Neural progenitor cell (in vitro differentiated cells): Measurements from ENCODE around the gene LHFPL2. TPM values are rescaled to one million over a fixed set of nuclear protein-coding genes. Genes with fewer than 3 reads are reported as not detected.

Source experiments
- DNase-seq: peaks from one replicate; pipeline ENCODE4 v3.0.0-alpha.2; 2016; ENCODE audit warnings: low spot score
- H2AFZ ChIP-seq: fragments of 200-600 bp; sonication (generic); replicated peaks from 2 replicates; pipeline ENCODE4 v1.6.1; 2016; ENCODE audit warnings: antibody characterized with exemption
- H3F3A ChIP-seq: fragments of 200-600 bp; sonication (generic); 2 replicates; pipeline ENCODE4 v1.6.1; 2016; ENCODE audit warnings: antibody characterized with exemption, low read depth
- H3K27ac ChIP-seq: fragments of 200-600 bp; sonication (generic); 2 replicates; pipeline ENCODE4 v1.5.1; 2016; ENCODE audit warnings: mild to moderate bottlenecking
- H3K27me3 ChIP-seq: fragments of 200-600 bp; sonication (generic); 2 replicates; pipeline ENCODE4 v1.6.1; 2016; ENCODE audit warnings: mild to moderate bottlenecking, moderate library complexity
- H3K36me3 ChIP-seq: fragments of 200-600 bp; sonication (generic); 2 replicates; pipeline ENCODE4 v1.5.1; 2016
- H3K4me1 ChIP-seq: fragments of 200-600 bp; sonication (generic); 2 replicates; pipeline ENCODE4 v1.6.1; 2016; ENCODE audit warnings: mixed run types
- H3K4me2 ChIP-seq: fragments of 200-600 bp; sonication (generic); 2 replicates; pipeline ENCODE4 v1.6.1; 2016
- H3K4me3 ChIP-seq: fragments of 200-600 bp; sonication (generic); 2 replicates; pipeline ENCODE4 v1.5.1; 2016
- H3K79me2 ChIP-seq: fragments of 200-600 bp; sonication (generic); 2 replicates; pipeline ENCODE4 v1.6.1; 2016; ENCODE audit warnings: low read depth
- H3K9ac ChIP-seq: fragments of 200-600 bp; sonication (generic); 2 replicates; pipeline ENCODE4 v1.6.1; 2016
- H3K9me3 ChIP-seq: fragments of 200-600 bp; sonication (generic); 2 replicates; pipeline ENCODE4 v1.5.1; 2016; ENCODE audit warnings: low read depth
- H4K20me1 ChIP-seq: fragments of 200-600 bp; sonication (generic); 2 replicates; pipeline ENCODE4 v1.6.1; 2016; ENCODE audit warnings: low read depth
- H3K27ac Mint-ChIP-seq: 3 replicates; pipeline ENCODE4 v1.8.0; 2021; ENCODE audit warnings: mixed read lengths
- H3K27me3 Mint-ChIP-seq: 2 replicates; pipeline ENCODE4 v1.8.0; 2022; ENCODE audit warnings: low read depth, mild to moderate bottlenecking, inconsistent platforms, moderate library complexity, mixed read lengths; ENCODE audit not compliant: insufficient read depth
- H3K36me3 Mint-ChIP-seq: 3 replicates; pipeline ENCODE4 v1.8.0; 2021; ENCODE audit warnings: mixed read lengths
- H3K4me1 Mint-ChIP-seq: 3 replicates; pipeline ENCODE4 v1.8.0; 2021; ENCODE audit warnings: mixed read lengths
- H3K4me3 Mint-ChIP-seq: 3 replicates; pipeline ENCODE4 v1.8.0; 2021; ENCODE audit warnings: mild to moderate bottlenecking, moderate library complexity, mixed read lengths
- H3K9me3 Mint-ChIP-seq: 3 replicates; pipeline ENCODE4 v1.8.0; 2020; ENCODE audit warnings: mixed read lengths
- EZH2 ChIP-seq: fragments of 200-600 bp; sonication (generic); IDR thresholded peaks from 2 replicates; pipeline ENCODE4 v1.6.1; 2017; ENCODE audit warnings: antibody characterized with exemption, mild to moderate bottlenecking, moderate library complexity
- EZH2phosphoT487 ChIP-seq: fragments of 200-600 bp; sonication (generic); IDR thresholded peaks from 2 replicates; pipeline ENCODE4 v1.6.1; 2017; ENCODE audit warnings: antibody characterized with exemption
- total RNA-seq: library from RNA; depleted of rRNA; stranded (reverse); fragments of >200 nt; gene quantifications from 2 replicates; pipeline ENCODE4 v1.2.3, GENCODE V29; 2015; ENCODE audit warnings: low replicate concordance
- TF ChIP-seq, protein P1 (sequence below): fragments of 200-600 bp; sonication (generic); IDR thresholded peaks from 2 replicates; pipeline ENCODE4 v1.5.1; 2017; ENCODE audit warnings: antibody characterized with exemption, mild to moderate bottlenecking

Gene LHFPL2
- total RNA-seq, 1 donor from 2014 or later, result 21.1 TPM

DNA sequence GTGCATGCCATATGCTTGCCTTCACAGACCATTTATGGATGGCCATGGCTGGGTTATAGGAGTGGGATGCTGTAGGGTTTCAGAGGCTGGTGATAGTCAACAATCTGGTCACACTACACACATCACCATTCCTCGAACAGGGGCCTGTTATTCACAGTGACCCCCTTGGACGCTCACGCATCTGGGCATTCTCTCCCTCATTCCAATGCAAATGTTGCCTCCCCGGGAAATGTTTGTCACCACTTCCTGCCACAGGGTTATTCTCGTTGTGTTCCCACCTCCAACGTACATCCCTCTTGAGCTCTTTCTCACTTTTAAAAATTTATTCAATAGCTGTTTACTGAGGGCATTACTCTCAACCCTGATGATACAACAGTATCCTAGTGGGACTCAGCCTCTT lies 152.8 kb downstream of the LHFPL2 start:
- Histone ChIP-seq H3K36me3 (no peaks in the 10 kb centered on the region), H3K27me3 (no peaks in the 10 kb centered on the region), H3K4me2 (peak overlapping the region; percentile 42), H4K20me1 (no peaks in the 10 kb centered on the region), H3K79me2 (peaks cover 7% of the 10 kb centered on the region), H3F3A (no peaks in the 10 kb centered on the region), H3K4me3 (no peak overlapping the region), H3K4me1 (peaks cover 26% of the 10 kb centered on the region), H3K9ac (no peak overlapping the region), H3K9me3 (no peaks in the 10 kb centered on the region), H2AFZ (no peak overlapping the region), H3K27ac (no peak overlapping the region)
- no peak for DNase-seq
- no peak overlapping the region for H3K4me3 Mint-ChIP-seq
- TF ChIP-seq EZH2 (no peak), EZH2phosphoT487 (no peak)
- TF ChIP-seq, protein P1, sequence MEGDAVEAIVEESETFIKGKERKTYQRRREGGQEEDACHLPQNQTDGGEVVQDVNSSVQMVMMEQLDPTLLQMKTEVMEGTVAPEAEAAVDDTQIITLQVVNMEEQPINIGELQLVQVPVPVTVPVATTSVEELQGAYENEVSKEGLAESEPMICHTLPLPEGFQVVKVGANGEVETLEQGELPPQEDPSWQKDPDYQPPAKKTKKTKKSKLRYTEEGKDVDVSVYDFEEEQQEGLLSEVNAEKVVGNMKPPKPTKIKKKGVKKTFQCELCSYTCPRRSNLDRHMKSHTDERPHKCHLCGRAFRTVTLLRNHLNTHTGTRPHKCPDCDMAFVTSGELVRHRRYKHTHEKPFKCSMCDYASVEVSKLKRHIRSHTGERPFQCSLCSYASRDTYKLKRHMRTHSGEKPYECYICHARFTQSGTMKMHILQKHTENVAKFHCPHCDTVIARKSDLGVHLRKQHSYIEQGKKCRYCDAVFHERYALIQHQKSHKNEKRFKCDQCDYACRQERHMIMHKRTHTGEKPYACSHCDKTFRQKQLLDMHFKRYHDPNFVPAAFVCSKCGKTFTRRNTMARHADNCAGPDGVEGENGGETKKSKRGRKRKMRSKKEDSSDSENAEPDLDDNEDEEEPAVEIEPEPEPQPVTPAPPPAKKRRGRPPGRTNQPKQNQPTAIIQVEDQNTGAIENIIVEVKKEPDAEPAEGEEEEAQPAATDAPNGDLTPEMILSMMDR, result no peak
- no peak overlapping the region for H3K27ac Mint-ChIP-seq
- peaks cover 2% of the 10 kb centered on the region for H3K27me3 Mint-ChIP-seq
- H3K36me3 Mint-ChIP-seq, result peaks cover 12% of the 10 kb centered on the region
- no peaks in the 10 kb centered on the region for H3K9me3 Mint-ChIP-seq
- H3K4me1 Mint-ChIP-seq, result peaks cover 15% of the 10 kb centered on the region

DNA sequence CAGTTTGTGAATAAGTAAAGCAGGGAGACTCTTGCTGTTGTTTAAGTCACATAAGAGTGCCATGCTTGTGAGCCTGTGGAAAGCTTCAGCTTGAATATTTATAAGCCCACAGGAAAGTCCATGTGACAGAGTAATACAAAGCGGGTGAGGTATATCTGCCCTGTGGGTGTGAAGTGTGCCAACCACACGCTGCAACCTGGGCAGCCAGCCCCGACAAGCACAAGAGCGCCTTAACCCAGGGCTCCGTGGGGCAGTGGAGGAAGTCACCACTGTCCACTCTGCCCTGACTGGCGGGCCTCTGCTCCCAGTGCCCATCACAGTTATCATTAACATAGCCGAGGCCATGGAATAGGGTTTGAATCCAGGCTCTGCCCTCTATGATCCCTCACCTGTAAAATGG lies 155.9 kb downstream of the LHFPL2 start:
- H3K4me1 Mint-ChIP-seq, result peaks cover 22% of the 10 kb centered on the region
- H3K36me3 Mint-ChIP-seq, result peaks cover 33% of the 10 kb centered on the region
- no peak overlapping the region for H3K4me3 Mint-ChIP-seq
- TF ChIP-seq EZH2phosphoT487 (no peak), EZH2 (no peak)
- TF ChIP-seq, protein P1, result no peak
- DNase-seq, result no peak
- no peak overlapping the region for H3K4me3 ChIP-seq
- H3K27ac Mint-ChIP-seq, result no peak overlapping the region
- no peaks in the 10 kb centered on the region for H3K27me3 ChIP-seq
- H3K27me3 Mint-ChIP-seq, result peaks cover 4% of the 10 kb centered on the region
- no peak overlapping the region for H3K27ac ChIP-seq
- no peak overlapping the region for H3K4me2 ChIP-seq
- peaks cover 7% of the 10 kb centered on the region for H3K79me2 ChIP-seq
- H3K4me1 ChIP-seq, result peaks cover 20% of the 10 kb centered on the region
- peaks cover 2% of the 10 kb centered on the region for H3K9me3 Mint-ChIP-seq
- H3K9ac ChIP-seq, result no peak overlapping the region
- no peak overlapping the region for H2AFZ ChIP-seq
- H3K9me3 ChIP-seq, result no peaks in the 10 kb centered on the region
- H3K36me3 ChIP-seq, result no peaks in the 10 kb centered on the region
- H4K20me1 ChIP-seq, result no peaks in the 10 kb centered on the region
- no peaks in the 10 kb centered on the region for H3F3A ChIP-seq

DNA sequence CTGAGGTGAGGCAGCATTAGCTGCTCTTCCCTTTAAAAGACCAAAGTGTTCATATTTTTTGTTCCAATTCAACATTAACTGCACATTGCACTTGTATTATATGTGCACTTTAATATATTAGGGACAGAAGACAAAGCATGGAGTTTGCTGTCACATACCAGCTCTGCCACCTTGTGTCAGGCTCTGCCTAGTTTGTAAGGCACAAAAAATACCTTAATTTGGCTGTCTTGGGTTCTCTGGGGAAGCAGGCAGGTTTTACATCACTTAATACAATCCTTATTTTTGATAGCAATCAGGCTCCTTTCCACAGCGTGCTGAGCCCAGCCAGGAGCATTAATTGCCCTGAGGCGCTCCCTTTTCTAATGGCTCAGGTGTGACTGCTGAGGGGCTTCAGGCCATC lies 156.3 kb downstream of the LHFPL2 start:
- no peak overlapping the region for H3K4me2 ChIP-seq
- no peak for DNase-seq
- no peak overlapping the region for H3K27ac ChIP-seq
- TF ChIP-seq, protein P1, result no peak
- TF ChIP-seq EZH2phosphoT487, result no peak
- no peaks in the 10 kb centered on the region for H3K9me3 ChIP-seq
- peaks cover 2% of the 10 kb centered on the region for H3K9me3 Mint-ChIP-seq
- no peak overlapping the region for H3K9ac ChIP-seq
- peaks cover 35% of the 10 kb centered on the region for H3K36me3 Mint-ChIP-seq
- H3K4me1 Mint-ChIP-seq, result peaks cover 23% of the 10 kb centered on the region
- no peak overlapping the region for H2AFZ ChIP-seq
- no peak overlapping the region for H3K4me3 Mint-ChIP-seq
- H3K36me3 ChIP-seq, result no peaks in the 10 kb centered on the region
- peaks cover 7% of the 10 kb centered on the region for H3K79me2 ChIP-seq
- H3K4me1 ChIP-seq, result peaks cover 20% of the 10 kb centered on the region
- H3K27me3 Mint-ChIP-seq, result peaks cover 4% of the 10 kb centered on the region
- peak overlapping the region; percentile 21 for H3K27ac Mint-ChIP-seq
- H3F3A ChIP-seq, result no peaks in the 10 kb centered on the region
- no peaks in the 10 kb centered on the region for H4K20me1 ChIP-seq
- no peak overlapping the region for H3K4me3 ChIP-seq
- no peaks in the 10 kb centered on the region for H3K27me3 ChIP-seq
